ENCODE measurements around the gene TESMIN. TPM values are rescaled to one million over a fixed set of nuclear protein-coding genes. Genes with fewer than 3 reads are reported as not detected.

The TESMIN gene
- polyA plus RNA-seq, 5 donors = 10.2 to 14.7 (median 11.4) TPM

GRCh38 chr11:68661014-68661413 lies 90.3 kb downstream of the TESMIN start:
- DNase-seq = no peak

GRCh38 chr11:68660066-68660810 lies 91.1 kb downstream of the TESMIN start:
- DNase-seq = no peak

- DNase-seq = peak; percentile 80
Measured at GRCh38 chr11:68659158-68659921, 92.0 kb downstream of the TESMIN start.

GRCh38 chr11:68658661-68659060 lies 92.7 kb downstream of the TESMIN start:
- no peak for DNase-seq

GRCh38 chr11:68658097-68658496 lies 93.2 kb downstream of the TESMIN start:
- DNase-seq = no peak

Other genes with a start within 250 kb of the TESMIN start
- under 1 TPM in 2 of 5 donors, not detected in 3; 0.14 to 0.33 TPM for gene GAL, start 67.0 kb downstream of the TESMIN start, polyA plus RNA-seq (ENCODE audit: insufficient read depth in 1 of 5, insufficient read length in 5 of 5, low replicate concordance in 1 of 5)
- gene CPT1A, start 90.4 kb upstream of the TESMIN start, polyA plus RNA-seq (ENCODE audit: insufficient read depth in 1 of 5, insufficient read length in 5 of 5, low replicate concordance in 1 of 5) = 10 to 100 TPM; 24.2 to 32.4 (median 27.1) TPM
- gene MRPL21, start 152.3 kb upstream of the TESMIN start, polyA plus RNA-seq (ENCODE audit: insufficient read depth in 1 of 5, insufficient read length in 5 of 5, low replicate concordance in 1 of 5) = 10 to 100 TPM; 55.9 to 70.8 (median 62.1) TPM
- 10 to 100 TPM; 14.3 to 20.7 (median 18.6) TPM for gene IGHMBP2, start 152.4 kb upstream of the TESMIN start, polyA plus RNA-seq (ENCODE audit: insufficient read depth in 1 of 5, insufficient read length in 5 of 5, low replicate concordance in 1 of 5)
- gene MRGPRD, start 229.5 kb upstream of the TESMIN start, polyA plus RNA-seq (ENCODE audit: insufficient read depth in 1 of 5, insufficient read length in 5 of 5, low replicate concordance in 1 of 5) = not detected